HepG2 (cell line): ENCODE measurements around the gene KCTD16. TPM values are rescaled to one million over a fixed set of nuclear protein-coding genes. Genes with fewer than 3 reads are reported as not detected.

ENCODE experiments used
- ATAC-seq: fragments of 200-7000 bp; cut with Tn5 transposase; 3 replicates; pipeline ENCODE4 v1.9.1; 2020; ENCODE audit warnings: mild to moderate bottlenecking, moderate library complexity
- BruUV-seq: library from RNA; stranded (reverse); fragments of 400-500 nt; replicated peaks from 2 replicates; lab custom pipeline; 2021; lab: Mats Ljungman, UMichigan
- CTCF ChIA-PET: fragments of 300-600 bp; formaldehyde crosslinking; extraction: SDS; loops from one replicate; lab custom pipeline; 2021; ENCODE audit warnings: low total read pairs, inconsistent platforms, low intra/inter-chr PET ratio; lab: Yijun Ruan, JAX
- POLR2A ChIA-PET: fragments of 350-600 bp; sonication (Branson Sonifier 250); formaldehyde crosslinking; loops from one replicate; lab custom pipeline; 2020; ENCODE audit warnings: antibody characterized with exemption, inconsistent platforms; lab: Yijun Ruan, JAX
- DNase-seq: peaks from one replicate; pipeline ENCODE4 v3.0.0-alpha.2; 2015; ENCODE audit warnings: low spot score
- FAIRE-seq: peaks from 3 replicates; lab custom pipeline; 2011; peaks lifted over from hg19 to GRCh38; lab: Jason Lieb, UNC
- H2AFZ ChIP-seq: one replicate; pipeline ENCODE4 v1.6.1; 2011; ENCODE audit warnings: low read length, inconsistent platforms
- H3K27ac ChIP-seq: fragments of 300-600 bp; 3 replicates; pipeline ENCODE4 v1.8.0; 2011; ENCODE audit warnings: mixed run types, mild to moderate bottlenecking, mixed read lengths, low read length, inconsistent platforms; ENCODE audit not compliant: insufficient read depth; ENCODE audit errors: extremely low read length
- H3K27me3 ChIP-seq, 2 experiments: fragments of 200-600 bp in 1 of 2; 2 replicates in 1 of 2; 3 replicates in 1 of 2; pipeline versions ENCODE4 v1.6.0 to v1.8.0; 2011; ENCODE audit warnings: low read length in 2 of 2, mild to moderate bottlenecking in 2 of 2, moderate library complexity in 2 of 2, inconsistent platforms in 1 of 2; ENCODE audit not compliant: insufficient read depth in 2 of 2, control insufficient read depth in 1 of 2
- H3K36me3 ChIP-seq, 2 experiments: fragments of 200-600 bp in 1 of 2; replicated peaks in 1 of 2; 2 replicates in 1 of 2; 3 replicates in 1 of 2; pipeline versions ENCODE4 v1.5.1 to v1.8.0; 2011; ENCODE audit warnings: low read length in 2 of 2, inconsistent platforms in 1 of 2; ENCODE audit not compliant: insufficient read depth in 2 of 2, control insufficient read depth in 1 of 2
- H3K4me1 ChIP-seq: 2 replicates; pipeline ENCODE4 v1.5.1; 2012; ENCODE audit warnings: low read length, inconsistent platforms; ENCODE audit not compliant: insufficient read depth
- H3K4me2 ChIP-seq: 2 replicates; pipeline ENCODE4 v1.6.0; 2011; ENCODE audit warnings: low read depth, low read length, inconsistent platforms
- H3K4me3 ChIP-seq, 3 experiments: fragments of 200-600 bp in 1 of 3; sonication (generic), shearing (Covaris generic) in 1 of 3; replicated peaks in 1 of 3; 2 replicates each; pipeline ENCODE4 v1.5.1; 2011 to 2016; ENCODE audit warnings: low read length in 3 of 3, inconsistent platforms in 2 of 3, low read depth in 2 of 3, mild to moderate bottlenecking in 2 of 3, control low read depth in 1 of 3, mixed read lengths in 1 of 3; ENCODE audit not compliant: insufficient read depth in 1 of 3
- H3K79me2 ChIP-seq: one replicate; pipeline ENCODE4 v1.6.1; 2011; ENCODE audit warnings: low read length, inconsistent platforms; ENCODE audit not compliant: insufficient read depth
- H3K9ac ChIP-seq: 2 replicates; pipeline ENCODE4 v1.6.0; 2011; ENCODE audit warnings: mild to moderate bottlenecking, low read depth, low read length, inconsistent platforms; ENCODE audit not compliant: insufficient read depth
- H3K9me3 ChIP-seq: 2 replicates; pipeline ENCODE4 v1.5.1; 2012; ENCODE audit warnings: mild to moderate bottlenecking, low read length
- H4K20me1 ChIP-seq: 2 replicates; pipeline ENCODE4 v1.6.0; 2011; ENCODE audit warnings: inconsistent platforms, mild to moderate bottlenecking, low read length, moderate library complexity; ENCODE audit not compliant: insufficient read depth
- ASH2L ChIP-seq: fragments of 300-600, 200-600 bp; sonication (generic); IDR thresholded peaks from 2 replicates; pipeline ENCODE4 v1.7.0; 2017; ENCODE audit warnings: low read depth, mild to moderate bottlenecking, moderate library complexity, mixed read lengths, low read length; ENCODE audit not compliant: insufficient read length
- ATF7 ChIP-seq, 2 experiments: fragments of 450-650 bp in 1 of 2; sonication (generic) in 1 of 2; formaldehyde crosslinking in 1 of 2; IDR thresholded peaks; 2 replicates each; pipeline versions ENCODE4 v1.4.0 to v1.6.1; 2016 to 2020; ENCODE audit warnings: antibody characterized with exemption in 1 of 2, mild to moderate bottlenecking in 1 of 2, missing genetic modification reagents in 1 of 2
- FOSL2 ChIP-seq: sonication (generic); formaldehyde crosslinking; IDR thresholded peaks from 2 replicates; pipeline ENCODE4 v1.4.0; 2020; ENCODE audit warnings: missing genetic modification reagents
- MAF1 ChIP-seq: sonication (generic); formaldehyde crosslinking; IDR thresholded peaks from 2 replicates; pipeline ENCODE4 v1.5.0; 2020; ENCODE audit warnings: missing genetic modification reagents, borderline replicate concordance
- RNF2 ChIP-seq: fragments of 450-650 bp; conservative IDR thresholded peaks from 2 replicates; pipeline ENCODE4 v1.6.1; 2016; ENCODE audit warnings: low read depth
- SRY ChIP-seq: sonication (generic); formaldehyde crosslinking; IDR thresholded peaks from 2 replicates; pipeline ENCODE4 v1.8.0; 2022; ENCODE audit warnings: mild to moderate bottlenecking, missing genetic modification reagents
- ZNF124 ChIP-seq: sonication (generic); formaldehyde crosslinking; IDR thresholded peaks from 2 replicates; pipeline ENCODE4 v1.4.0; 2020; ENCODE audit warnings: missing genetic modification reagents
- in situ Hi-C: cut with HindIII; loops from 2 replicates; pipeline ENCODE4 v1.10.0; 2017; ENCODE audit warnings: low pct_unique_long_range_greater_than_20kb; ENCODE audit not compliant: extremely low pct_ligation_motif_present
- intact Hi-C: fragments of 100-400 bp; cut with micrococcal nuclease; formaldehyde crosslinking; loops from one replicate; pipeline ENCODE4 v1.10.0; 2022; ENCODE audit not compliant: unreplicated experiment
- polyA plus RNA-seq, 8 experiments: library from polyadenylated mRNA; depleted of rRNA in 3 of 8; stranded (reverse) in 7 of 8; unstranded in 1 of 8; fragments of >200 nt; fragmentation: Illumina TruSeq in 4 of 8; extraction: Trizol in 4 of 8; gene quantifications; 2 replicates each; pipeline versions ENCODE4 v1.2.1 to v1.2.3, GENCODE V29; 2011 to 2016; ENCODE audit warnings: low read depth in 4 of 8, missing spikeins in 1 of 8, mixed read lengths in 1 of 8; ENCODE audit not compliant: insufficient read depth in 1 of 8
- total RNA-seq, 5 experiments: library from RNA; depleted of rRNA; stranded (reverse); fragments of >200 nt; fragmentation: Illumina TruSeq; extraction: Trizol; gene quantifications; 2 replicates each; pipeline ENCODE4 v1.2.3, GENCODE V29; 2016; ENCODE audit warnings: low read depth in 1 of 5
- TF ChIP-seq, protein P1 (sequence below), 2 experiments: fragments of 450-650 bp in 1 of 2; sonication (generic) in 1 of 2; formaldehyde crosslinking in 1 of 2; IDR thresholded peaks; 2 replicates each; pipeline versions ENCODE4 v1.6.1 to v1.8.0; 2016 to 2022; ENCODE audit warnings: antibody characterized with exemption in 1 of 2, mild to moderate bottlenecking in 1 of 2, missing genetic modification reagents in 1 of 2
- TF ChIP-seq, protein P2 (sequence below): sonication (generic); formaldehyde crosslinking; IDR thresholded peaks from 2 replicates; pipeline ENCODE4 v1.4.0; 2020; ENCODE audit warnings: missing genetic modification reagents; ENCODE audit errors: not compliant biosample characterization
- TF ChIP-seq, protein P3 (sequence below), 2 experiments: sonication (generic) in 1 of 2; formaldehyde crosslinking in 1 of 2; IDR thresholded peaks; 2 replicates each; pipeline versions ENCODE4 v1.5.1 to v1.6.1; 2011 to 2020; ENCODE audit warnings: borderline replicate concordance in 1 of 2, low read depth in 1 of 2, low read length in 1 of 2, mild to moderate bottlenecking in 1 of 2, missing genetic modification reagents in 1 of 2, moderate library complexity in 1 of 2

The KCTD16 gene
- total and polyA plus RNA-seq, 2 of the 13 experiments (the other 11 are each of a cell fraction or from before 2014, with no cell fraction given): 0.02 to 0.09 TPM

- no peak for TF ChIP-seq ASH2L
Observed at GRCh38 chr5:144328980-144329379, 158.3 kb downstream of the KCTD16 start (continued).

DNA sequence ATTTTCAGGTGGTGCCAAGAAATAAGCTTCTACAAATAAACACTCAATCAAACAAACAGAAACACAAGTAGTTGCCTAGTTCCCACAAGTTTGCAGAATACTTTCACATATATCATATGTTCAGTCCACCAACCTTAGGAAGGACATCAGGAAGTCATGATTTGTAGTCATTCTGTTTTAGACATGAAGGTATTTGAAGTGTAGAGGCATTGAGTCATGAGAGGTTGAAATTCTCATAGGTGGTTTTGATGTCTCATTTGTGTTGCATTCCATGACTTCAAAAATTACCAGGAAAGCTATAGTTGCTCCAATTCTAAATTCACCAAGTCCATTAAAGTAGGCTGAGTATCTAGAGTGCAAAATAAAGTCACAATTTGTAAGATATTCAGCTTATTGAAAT lies 159.0 kb downstream of the KCTD16 start:
- ChIA-PET POLR2A (no interaction called here), CTCF (no interaction called here)
- ATAC-seq: no peak
- no peak overlapping the region for H3K9ac ChIP-seq
- no peak overlapping the region for H3K4me2 ChIP-seq
- H3K9me3 ChIP-seq: no peaks in the 10 kb centered on the region
- no peaks in the 10 kb centered on the region for H3K79me2 ChIP-seq
- H3K36me3 ChIP-seq: no peaks in the 10 kb centered on the region
- no peak overlapping the region for H2AFZ ChIP-seq
- DNase-seq: no peak
- no peaks in the 10 kb centered on the region for H4K20me1 ChIP-seq
- FAIRE-seq: no peak
- no TSS peak for BruUV-seq
- H3K27ac ChIP-seq: no peak overlapping the region
- in situ Hi-C loops (no loop called here), intact Hi-C loops (loop anchor here (10.0 kb wide), 1 partner anchor 905 kb away; no protein-coding TSS in a partner anchor)
- no peaks in the 10 kb centered on the region for H3K27me3 ChIP-seq
- no peaks in the 10 kb centered on the region for H3K4me1 ChIP-seq
- H3K4me3 ChIP-seq: no peak overlapping the region
- TF ChIP-seq SRY (CRISPR knock-in tag) (no peak), MAF1 (no peak), RNF2 (no peak), ATF7 (IDR thresholded peaks at IDR 0.05) (no peak), ATF7 (CRISPR knock-in tag; IDR thresholded peaks at IDR 0.05) (no peak), ZNF124 (no peak), FOSL2 (CRISPR knock-in tag) (no peak)
- TF ChIP-seq, protein P1, sequence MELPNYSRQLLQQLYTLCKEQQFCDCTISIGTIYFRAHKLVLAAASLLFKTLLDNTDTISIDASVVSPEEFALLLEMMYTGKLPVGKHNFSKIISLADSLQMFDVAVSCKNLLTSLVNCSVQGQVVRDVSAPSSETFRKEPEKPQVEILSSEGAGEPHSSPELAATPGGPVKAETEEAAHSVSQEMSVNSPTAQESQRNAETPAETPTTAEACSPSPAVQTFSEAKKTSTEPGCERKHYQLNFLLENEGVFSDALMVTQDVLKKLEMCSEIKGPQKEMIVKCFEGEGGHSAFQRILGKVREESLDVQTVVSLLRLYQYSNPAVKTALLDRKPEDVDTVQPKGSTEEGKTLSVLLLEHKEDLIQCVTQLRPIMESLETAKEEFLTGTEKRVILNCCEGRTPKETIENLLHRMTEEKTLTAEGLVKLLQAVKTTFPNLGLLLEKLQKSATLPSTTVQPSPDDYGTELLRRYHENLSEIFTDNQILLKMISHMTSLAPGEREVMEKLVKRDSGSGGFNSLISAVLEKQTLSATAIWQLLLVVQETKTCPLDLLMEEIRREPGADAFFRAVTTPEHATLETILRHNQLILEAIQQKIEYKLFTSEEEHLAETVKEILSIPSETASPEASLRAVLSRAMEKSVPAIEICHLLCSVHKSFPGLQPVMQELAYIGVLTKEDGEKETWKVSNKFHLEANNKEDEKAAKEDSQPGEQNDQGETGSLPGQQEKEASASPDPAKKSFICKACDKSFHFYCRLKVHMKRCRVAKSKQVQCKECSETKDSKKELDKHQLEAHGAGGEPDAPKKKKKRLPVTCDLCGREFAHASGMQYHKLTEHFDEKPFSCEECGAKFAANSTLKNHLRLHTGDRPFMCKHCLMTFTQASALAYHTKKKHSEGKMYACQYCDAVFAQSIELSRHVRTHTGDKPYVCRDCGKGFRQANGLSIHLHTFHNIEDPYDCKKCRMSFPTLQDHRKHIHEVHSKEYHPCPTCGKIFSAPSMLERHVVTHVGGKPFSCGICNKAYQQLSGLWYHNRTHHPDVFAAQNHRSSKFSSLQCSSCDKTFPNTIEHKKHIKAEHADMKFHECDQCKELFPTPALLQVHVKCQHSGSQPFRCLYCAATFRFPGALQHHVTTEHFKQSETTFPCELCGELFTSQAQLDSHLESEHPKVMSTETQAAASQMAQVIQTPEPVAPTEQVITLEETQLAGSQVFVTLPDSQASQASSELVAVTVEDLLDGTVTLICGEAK (IDR thresholded peaks at IDR 0.05): no peak
- TF ChIP-seq, protein P1 (CRISPR knock-in tag; IDR thresholded peaks at IDR 0.05): no peak
- TF ChIP-seq, protein P2, sequence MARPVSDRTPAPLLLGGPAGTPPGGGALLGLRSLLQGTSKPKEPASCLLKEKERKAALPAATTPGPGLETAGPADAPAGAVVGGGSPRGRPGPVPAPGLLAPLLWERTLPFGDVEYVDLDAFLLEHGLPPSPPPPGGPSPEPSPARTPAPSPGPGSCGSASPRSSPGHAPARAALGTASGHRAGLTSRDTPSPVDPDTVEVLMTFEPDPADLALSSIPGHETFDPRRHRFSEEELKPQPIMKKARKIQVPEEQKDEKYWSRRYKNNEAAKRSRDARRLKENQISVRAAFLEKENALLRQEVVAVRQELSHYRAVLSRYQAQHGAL (CRISPR knock-in tag): no peak
- TF ChIP-seq, protein P3, sequence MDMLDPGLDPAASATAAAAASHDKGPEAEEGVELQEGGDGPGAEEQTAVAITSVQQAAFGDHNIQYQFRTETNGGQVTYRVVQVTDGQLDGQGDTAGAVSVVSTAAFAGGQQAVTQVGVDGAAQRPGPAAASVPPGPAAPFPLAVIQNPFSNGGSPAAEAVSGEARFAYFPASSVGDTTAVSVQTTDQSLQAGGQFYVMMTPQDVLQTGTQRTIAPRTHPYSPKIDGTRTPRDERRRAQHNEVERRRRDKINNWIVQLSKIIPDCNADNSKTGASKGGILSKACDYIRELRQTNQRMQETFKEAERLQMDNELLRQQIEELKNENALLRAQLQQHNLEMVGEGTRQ (IDR thresholded peaks at IDR 0.05; ENCODE audit: low read depth, low read length): no peak
- TF ChIP-seq, protein P3 (CRISPR knock-in tag; IDR thresholded peaks at IDR 0.05; ENCODE audit: borderline replicate concordance): no peak
